Iris pigment epithelial cell (primary cell): Measurements from ENCODE around the gene CPVL.

ENCODE experiments used
- DNase-seq: peaks from one replicate; pipeline ENCODE4 v3.0.0-alpha.2; 2011; ENCODE audit warnings: low read depth

CPVL gene

DNA sequence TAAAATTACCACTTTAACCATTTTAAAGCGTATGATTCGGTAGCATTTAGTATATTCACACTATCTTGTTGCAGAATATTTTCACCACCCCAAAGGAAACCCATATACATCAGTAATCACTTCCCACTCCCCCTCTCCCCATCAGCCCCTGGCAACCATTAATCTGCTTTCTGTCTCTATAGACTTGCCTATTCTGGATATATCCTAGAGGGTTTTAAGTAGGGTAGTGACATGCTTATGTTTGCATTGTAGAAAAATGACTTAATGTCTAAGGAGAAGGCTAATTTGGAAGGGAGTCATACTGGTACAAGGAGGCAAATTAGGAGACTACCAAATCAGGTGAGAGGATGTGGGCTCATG lies 145.6 kb downstream of the CPVL start:
- DNase-seq: no peak

DNA sequence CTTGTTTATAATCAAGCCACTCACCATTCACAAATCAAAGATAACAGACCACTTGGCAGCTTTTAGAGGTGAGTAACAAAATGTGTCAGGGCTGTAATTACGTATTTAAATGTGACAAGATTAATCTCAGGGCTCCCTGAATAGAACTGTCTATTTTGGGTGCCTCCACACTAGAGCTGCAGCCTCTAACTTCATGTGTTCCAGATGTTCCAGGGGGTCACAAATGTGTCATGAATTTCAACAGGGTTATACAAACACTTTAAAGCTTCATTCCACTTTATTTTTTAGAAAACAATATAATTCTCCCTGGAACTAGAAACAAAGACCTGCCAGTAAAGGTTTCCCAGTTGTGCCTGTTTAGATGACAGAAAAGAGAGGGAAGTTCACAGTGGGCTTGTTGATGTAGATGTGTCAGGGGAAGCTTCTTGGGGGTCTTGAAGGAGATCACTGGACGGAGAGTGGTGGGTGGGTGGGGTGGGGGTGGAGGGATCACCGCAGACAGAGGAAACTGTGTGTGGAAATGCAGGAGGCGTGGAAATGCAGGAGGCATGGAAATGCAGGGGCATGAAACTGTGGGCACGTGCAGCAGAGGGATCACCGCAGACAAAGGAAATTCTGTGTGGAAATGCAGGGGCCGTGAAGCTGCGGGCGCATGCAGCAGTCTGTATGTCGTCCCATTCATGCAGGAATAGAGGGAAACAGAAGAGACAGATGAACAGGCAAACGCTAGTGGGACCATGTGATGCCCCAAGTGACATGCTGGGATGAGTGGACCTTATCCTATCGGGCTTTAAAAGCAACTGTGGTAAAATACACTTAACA lies 146.2 kb downstream of the CPVL start:
- DNase-seq: no peak

DNA sequence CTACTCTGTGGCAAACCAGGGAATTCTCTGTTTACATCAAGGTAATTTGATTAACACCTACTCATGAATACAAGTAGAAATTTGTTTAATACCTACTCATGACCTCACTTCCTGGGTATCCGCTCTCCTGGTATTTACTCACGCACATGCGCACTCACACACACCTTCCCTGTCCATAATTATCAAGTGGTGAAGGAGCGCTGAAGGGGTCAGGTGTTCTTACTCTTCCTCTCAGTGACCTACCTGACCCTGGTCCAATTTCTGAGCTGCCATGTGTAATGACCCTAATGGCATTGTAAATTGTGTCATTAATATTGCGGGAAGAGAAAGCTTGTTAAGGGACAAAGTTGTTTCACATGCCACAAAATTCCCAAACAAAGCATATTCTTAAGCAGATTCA lies 146.9 kb downstream of the CPVL start:
- DNase-seq: no peak

DNA sequence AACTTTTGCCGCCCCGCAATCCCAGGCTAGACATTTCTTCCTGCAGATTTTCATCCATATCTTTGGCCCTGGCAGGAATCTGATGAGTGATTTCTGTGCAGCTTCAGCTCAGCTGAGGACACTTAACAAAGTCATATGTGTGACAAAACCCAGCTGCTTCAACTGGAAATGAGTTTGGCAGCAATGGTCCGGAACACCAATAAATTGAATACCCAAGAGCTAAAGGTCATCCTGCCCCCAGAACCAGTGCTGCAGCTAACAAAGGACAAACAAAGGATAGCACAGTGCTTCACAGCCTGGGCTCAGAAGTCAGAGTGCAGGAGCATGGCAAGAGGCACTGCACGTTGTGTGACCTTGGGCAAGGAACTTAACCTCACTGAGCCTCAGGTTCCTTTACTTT lies 148.2 kb downstream of the CPVL start:
- DNase-seq: no peak

DNA sequence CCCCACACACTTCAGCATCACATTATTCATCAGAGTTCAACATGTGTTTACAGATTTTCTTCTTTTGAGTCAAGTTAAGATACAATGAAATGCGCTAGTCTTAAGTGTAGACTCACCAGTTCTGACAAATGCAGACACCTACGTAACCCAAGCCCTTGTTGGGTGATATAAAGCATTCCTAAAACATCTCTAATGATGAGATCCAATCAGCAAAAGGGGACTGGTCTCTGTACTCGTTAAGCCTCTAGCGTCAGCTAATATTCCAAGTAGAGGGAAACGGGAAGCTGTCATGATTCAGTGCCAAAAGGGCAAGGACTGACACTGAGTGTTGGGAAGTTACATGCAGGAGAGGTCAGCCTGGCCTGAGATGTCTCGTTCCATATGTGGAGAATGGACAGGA lies 149.5 kb downstream of the CPVL start:
- no peak for DNase-seq

DNA sequence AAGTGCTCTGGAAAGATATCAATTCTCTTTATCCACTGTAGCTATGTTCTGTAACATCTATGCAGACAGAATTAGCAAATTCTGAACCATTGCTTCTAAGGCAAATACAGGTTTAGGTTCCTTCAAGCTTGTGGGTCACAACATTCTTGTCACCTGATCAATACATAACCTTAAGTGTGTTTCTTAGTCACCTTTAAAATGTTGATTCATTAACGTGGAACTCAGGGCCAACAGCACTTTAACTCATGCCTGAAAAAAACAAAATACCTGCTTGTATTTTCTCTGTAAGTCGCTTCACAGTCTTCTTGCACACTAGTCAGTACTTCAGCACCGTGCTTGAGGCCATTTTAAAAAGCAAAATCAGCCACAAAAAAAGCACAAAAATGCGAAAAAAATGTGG lies 153.0 kb downstream of the CPVL start:
- DNase-seq: no peak

DNA sequence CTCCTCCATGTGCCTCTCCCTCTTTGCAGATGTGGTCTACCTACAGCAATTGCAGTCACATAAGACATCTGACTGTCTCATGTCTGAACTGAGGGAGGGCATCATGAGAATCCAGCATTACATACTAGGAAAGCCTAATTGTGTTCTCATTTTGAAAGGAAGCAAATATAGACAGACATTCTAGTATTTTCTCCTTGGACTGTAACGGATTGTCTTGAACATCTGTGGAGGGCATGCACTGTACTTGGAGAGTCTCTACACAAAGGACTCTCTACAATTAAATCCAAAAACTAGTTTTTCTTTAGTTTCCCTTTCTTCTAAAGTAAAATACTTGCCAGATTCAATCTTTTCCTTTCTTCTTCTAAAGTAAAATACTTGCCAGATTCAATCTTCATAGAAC lies 153.5 kb downstream of the CPVL start:
- DNase-seq: no peak

DNA sequence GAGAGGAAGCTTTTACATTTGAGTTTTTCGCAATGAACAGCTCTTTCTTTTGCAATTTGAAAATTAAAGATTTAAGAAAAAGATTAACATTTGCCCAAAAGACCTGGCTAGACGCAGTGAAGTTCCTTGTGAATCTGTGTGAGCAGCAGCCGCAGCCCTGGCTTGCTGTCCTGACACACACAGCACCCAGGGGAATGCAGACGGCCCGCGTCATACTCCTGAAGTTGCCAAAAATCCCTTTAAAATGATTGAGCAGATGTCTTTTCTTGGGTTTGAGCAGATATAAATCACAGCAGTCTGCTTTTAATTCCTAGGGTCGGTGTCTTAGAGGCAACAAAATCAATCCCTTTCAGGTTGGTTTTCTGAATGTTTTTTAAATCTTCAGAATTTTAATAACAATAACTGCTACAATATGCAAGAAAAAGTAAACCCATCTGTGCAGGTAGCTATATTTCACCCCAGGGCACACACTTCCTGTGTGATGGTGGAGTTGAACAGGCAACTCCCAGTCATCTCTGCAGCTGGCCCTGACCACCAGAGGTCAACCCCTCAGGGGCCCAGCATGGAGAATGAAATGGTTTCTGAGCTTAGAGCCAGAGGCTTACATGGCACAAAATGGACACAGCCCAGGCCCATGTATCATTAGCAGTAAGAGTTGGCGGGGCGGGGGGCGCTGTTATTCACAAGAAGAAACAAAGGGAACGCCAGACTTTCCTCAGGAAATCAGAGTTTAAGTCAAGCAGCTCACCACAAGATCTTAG lies 156.0 kb downstream of the CPVL start:
- no peak for DNase-seq

DNA sequence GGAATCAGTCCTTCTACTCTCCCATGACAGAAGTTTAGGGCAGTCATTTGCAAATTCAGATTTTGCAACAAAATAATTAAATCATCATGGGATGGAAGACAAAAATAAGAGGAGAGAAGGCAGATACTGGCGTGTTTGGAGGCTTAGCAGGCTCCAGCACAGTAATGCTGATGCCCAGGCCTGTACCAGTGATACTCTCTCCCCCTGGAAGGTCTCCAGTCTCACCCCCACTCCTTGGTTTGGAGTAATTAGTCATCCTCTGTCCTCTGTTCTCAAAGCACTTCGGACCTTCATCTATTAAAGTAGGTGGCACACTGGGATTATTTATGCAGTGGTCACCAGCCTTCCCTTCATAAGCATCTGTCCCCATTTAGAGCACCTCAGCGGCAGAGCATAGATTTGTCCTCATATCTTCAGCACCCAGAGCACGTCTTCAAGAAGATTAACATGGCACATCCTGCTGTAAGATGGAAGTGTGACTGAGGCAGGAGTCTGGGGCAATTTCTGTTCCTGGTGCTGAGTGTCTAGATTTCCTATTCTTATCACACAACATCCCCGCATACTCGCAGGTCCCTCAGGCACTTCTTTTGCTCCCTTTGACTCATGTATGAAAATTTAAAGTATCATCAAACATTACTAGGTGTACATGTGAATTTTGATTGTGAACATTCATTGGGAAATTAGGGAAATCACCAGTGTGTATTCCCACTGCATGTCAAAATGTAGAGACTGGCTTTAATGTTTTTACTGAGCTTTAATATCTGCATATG lies 156.9 kb downstream of the CPVL start:
- no peak for DNase-seq

DNA sequence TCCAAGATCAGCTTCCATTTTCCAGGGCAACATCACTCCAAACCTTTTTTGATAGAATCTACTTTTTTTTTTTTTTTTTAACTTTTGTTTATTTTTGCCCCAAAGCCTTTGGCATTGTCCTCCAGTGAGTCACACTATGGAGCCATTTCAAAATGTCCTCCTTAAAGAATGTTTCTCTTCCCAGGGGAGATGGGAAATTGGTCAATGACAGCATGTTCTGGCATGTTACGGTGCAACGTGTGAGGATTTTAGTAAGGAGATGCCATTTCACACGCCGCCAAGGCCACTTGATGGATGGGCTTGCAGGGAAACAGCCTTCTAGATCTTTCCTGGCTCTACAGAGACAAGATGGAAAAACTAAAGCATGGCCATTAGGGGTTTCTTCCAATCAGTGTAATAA lies 157.5 kb downstream of the CPVL start:
- peak; percentile 93 for DNase-seq

DNA sequence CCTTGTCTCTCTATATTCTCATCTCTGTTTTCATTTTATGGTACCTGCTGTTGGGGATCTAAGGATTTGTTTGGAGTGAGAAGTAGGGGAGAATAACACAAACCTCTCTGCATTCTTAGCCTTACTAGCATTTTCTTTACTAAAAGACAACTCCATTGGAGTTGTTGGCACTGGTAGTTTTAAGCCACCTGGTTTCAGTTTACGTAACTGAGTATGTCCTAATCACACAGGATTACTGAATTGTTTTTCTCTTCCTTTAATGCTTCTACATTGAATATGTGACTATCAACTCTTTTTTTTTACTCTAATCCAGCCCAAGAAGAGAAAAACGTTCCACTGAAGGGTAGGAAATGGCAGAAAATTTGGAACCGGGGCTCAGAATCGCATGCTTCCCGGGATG lies 158.2 kb downstream of the CPVL start:
- peak; percentile 62 for DNase-seq

DNA sequence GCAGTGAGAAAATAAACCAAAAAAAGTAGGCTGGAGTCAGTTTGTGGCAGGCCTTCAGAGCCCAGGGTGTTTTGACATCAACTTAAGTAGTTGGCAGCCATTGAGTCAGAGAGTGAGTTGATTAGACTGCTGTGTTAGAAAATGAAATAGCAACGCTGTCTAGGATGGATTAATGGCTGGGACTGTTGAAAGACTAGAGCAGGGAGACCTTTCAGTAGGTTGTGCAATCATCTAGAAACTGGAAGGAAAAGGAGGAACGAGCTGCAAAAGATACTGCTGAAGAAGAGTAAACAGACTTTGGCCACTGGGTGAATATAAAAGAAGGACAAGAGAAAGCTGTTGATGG lies 159.6 kb downstream of the CPVL start:
- peak; percentile 95 for DNase-seq

DNA sequence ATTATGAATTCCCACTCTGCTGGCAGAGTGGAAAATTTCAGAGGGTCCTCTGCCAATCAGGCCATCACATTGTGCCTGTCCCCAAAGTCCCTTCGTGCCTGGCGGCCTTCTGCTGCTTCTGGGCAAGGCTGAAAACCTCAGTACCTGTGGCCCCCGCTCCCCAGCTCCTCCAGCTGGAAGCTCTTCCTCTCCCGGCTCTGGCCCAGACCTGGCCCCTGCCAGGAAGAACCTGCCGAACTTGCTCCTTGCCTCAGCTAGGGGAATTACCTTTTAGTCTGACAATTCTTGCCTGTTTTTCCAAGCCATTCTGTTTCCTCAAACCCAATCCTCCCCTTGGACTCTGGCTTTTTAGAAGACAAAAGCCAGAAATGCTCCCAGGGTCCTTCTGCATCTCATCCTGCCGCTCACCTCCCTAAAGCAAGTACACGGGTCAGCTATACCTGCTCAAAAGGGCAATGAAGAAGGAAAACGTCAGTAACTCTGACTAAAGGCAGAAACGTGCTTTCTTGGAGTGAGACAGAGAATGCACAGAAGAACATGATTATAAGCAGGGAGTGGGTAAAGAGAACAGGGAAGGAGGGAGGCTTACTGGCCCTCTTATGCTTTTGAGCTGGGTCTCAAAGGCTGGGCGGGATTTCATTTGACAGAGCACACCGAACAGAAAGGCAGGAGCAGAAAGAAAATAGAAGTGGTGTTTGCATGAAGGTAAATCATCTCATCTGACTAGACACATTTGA lies 160.1 kb downstream of the CPVL start:
- DNase-seq: no peak

DNA sequence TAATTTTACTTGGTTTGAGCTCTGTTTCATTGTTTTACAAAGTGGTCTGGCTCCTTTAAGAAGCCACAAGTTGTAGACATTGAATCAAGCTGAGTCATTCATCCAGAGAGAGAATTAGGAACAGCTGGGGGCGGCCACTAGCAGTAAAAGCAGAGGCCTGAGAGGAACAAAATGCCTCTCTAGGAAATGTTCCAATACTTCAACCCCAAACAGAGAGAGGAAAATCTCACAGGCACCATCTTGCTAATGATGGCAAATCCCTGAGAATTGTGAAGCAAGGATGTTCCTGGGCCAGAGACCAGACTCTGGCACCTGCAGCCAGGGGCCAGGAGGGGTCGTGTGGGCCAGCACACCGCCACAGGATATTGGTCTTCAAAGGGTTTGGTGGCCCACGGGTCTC lies 161.7 kb downstream of the CPVL start:
- peak; percentile 87 for DNase-seq

DNA sequence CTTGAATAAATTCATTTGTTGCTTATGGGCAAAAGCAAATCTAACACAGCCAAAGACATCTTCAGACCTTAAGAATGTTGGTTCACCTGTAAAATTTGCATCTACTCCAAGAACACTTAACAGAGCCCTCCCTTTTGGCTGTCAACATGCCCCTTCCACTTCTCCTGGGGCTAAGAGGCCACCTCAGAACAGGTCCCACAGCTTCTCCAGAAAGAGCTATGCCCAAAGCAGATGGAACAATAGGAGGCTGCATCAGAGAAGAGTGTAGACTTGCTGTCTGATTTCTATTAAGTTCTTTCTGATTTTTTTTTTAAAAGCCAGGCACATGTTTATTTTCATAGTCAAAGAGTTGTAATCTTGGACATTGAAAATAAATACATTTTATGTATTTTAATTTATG lies 162.1 kb downstream of the CPVL start:
- DNase-seq: no peak

DNA sequence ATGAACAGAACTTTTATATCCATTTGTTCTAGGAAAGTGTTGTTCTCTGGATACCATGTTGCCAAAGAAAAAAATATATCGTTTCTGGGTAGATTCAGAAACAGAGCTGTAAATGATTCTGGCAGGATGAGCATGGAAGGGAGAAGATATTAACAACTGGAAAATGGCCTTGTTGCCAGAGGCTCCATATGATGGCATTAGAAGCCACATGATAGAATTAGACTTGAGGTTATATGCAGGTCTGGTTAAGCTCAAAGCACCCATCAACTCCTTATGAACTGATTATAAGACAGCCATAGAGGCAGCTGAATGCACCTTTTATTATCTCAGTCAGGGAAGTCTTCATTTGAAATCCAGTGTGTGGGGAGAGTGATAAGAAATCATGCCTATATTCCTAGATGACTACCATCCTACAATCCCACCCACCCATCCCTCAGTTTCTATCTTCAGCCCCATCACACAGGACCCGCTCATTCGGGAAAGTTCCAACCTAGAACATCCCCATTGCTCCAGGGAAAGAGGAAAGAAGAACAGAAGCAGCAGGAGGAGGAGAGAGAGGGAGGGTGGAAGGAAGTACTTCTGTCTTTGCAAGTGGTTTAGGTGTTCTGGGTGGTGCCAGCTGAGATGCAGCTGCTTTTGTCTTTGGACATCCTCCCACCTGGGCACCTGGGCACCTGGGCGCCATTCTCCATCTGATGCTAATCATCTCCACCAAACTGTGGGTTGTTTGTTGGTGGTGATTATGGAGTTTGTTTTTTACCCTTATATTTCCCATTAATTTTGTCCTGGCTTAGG lies 162.7 kb downstream of the CPVL start:
- DNase-seq: no peak

DNA sequence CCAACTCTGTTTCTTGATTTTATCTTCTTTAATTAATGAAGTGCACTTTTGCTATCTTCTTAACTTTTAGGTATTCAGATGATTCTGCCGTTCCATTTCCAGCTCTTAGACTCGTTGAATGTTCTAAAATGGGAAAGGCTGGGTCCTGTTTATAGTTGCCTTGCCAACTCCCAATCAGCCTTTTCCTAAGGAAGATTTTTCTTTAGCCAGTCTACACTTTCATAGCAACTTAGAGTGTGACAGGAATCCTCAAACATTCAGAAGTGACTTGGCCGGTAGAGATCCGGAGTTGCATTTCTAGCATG lies 165.2 kb downstream of the CPVL start:
- DNase-seq: no peak

DNA sequence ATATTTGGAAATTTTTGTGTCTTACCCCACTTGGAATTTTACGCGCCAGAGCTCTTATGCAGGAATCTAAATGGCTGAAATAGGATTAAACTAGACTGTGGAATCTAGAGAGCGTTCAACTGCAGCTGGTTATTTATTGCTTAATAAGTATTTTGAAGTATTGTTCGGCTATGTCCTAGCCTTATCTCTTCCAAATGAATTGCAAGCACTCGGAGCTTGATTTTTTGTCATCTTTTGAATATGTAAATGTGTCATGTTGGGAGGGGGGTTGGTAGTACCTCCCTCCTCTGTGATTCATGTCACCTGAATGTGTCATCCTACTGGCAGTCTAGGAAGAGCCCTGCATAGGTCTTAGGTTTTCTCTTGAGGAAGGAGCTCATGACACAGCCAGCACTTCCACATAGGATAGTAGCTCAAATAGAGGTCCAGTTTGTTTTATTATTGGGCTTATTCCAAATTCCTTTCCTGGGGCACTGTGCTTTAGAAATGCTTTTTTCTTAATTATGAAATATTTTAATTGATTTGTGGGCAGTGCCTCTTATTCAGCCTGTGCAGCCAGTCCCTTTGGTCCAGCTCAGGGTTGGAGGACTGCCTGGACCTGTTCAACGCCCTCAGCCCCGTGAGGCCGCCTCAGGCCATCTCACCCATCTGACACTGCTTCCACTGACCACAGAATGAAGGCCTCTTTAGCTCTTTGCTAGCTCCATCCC lies 165.7 kb downstream of the CPVL start:
- DNase-seq: no peak

DNA sequence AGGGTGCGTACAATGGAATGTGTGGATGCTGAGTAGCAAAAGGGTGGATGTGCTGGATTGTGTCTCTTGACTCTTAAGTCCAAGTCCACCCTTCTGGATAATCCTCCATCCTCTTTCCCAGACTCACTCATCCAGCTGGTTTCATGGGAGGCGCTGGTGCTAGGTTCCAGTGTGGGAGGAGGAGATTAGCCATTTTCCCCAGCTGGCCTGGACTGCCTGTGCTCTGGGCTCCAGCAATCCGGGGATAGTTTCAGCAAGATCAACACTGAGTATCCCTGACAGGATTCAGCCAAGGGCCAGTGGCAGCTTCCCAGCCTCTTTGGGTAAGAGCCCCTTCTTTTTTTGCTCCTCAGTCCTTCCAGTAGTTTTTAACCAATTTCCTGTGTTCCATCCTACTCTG lies 166.6 kb downstream of the CPVL start:
- no peak for DNase-seq

DNA sequence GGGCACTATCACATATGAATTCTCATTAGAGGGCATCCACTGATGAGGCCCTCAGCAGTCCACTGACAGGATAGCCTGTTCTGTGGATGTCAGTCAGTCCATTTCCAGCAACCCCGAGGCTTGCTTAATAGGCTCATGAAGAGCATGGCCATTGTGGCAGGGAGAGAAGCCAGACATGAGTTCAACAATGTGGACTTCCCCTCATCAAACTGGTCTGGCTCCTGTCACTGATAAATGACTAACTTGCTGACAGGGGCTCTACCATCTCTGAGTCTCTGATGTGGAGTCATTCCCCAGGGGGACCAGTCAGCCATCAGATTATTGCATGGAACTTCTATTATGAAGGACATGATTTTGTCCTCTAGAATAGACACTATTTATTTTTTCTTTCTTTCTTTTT lies 168.5 kb downstream of the CPVL start:
- DNase-seq: no peak

DNA sequence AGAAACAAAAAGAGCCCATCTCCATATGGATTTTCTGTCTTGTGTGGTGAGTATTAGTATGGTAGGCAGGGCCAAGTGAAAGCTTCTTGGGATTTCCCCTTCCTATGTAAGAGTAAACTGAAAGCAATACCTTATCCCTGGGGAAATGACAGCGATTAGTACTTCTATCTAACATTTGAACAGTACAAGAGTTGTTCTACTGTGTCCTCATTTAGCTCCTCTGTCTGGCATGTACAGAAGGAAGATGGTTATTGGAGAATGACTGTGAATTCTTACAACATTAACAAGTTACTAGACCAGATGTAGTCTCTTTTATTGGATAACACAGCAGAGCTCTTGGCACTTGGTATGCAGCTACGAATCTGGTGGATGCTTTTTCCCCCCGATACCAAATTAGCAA lies 170.3 kb downstream of the CPVL start:
- DNase-seq: no peak
